Measurements from ENCODE around the gene BBOX1. TPM values are rescaled to one million over a fixed set of nuclear protein-coding genes. Genes with fewer than 3 reads are reported as not detected.
"Not testable (repeated sequence)": the region's sequence is repeated elsewhere in the genome, so short reads cannot be mapped to it uniquely, and the experiment has no call there.

The BBOX1 gene
- total RNA-seq, 2 donors from 2014 or later, result not detected

GRCh38 chr11:27124514-27125264 lies 84.1 kb downstream of the BBOX1 start:
- H3K9ac ChIP-seq (ENCODE audit: low read depth in 2 of 2, low read length in 2 of 2), result no peak overlapping the region
- no peak for DNase-seq
- no peaks in the 10 kb centered on the region for H3K4me1 ChIP-seq
- H3K9me3 ChIP-seq, result no peaks in the 10 kb centered on the region
- intact Hi-C loops (cut with DNase I), result no loop called here
- H3K27me3 ChIP-seq, result no peaks in the 10 kb centered on the region
- no peaks in the 10 kb centered on the region for H3K36me3 ChIP-seq
- no peak overlapping the region for H3K27ac ChIP-seq
- TF ChIP-seq CTCF (IDR thresholded peaks at IDR 0.05), result no peak
- H3K4me3 ChIP-seq, result no peak overlapping the region

GRCh38 chr11:27129686-27130085 lies 89.1 kb downstream of the BBOX1 start:
- Histone ChIP-seq H3K4me1 (no peaks in the 10 kb centered on the region), H3K4me3 (no peak overlapping the region), H3K36me3 (no peaks in the 10 kb centered on the region), H3K27me3 (no peaks in the 10 kb centered on the region), H3K9ac (ENCODE audit: low read depth in 2 of 2, low read length in 2 of 2) (no peak overlapping the region), H3K9me3 (no peaks in the 10 kb centered on the region), H3K27ac (no peak overlapping the region)
- intact Hi-C loops (cut with DNase I), result no loop called here
- no peak for DNase-seq
- no peak for TF ChIP-seq CTCF (IDR thresholded peaks at IDR 0.05)

- no peak for DNase-seq
- no peak for TF ChIP-seq CTCF (IDR thresholded peaks at IDR 0.05)
- intact Hi-C loops (cut with DNase I), result no loop called here
- Histone ChIP-seq H3K4me1 (no peaks in the 10 kb centered on the region), H3K9ac (ENCODE audit: low read depth in 2 of 2, low read length in 2 of 2) (no peak overlapping the region), H3K27ac (no peak overlapping the region), H3K9me3 (no peaks in the 10 kb centered on the region), H3K36me3 (no peaks in the 10 kb centered on the region), H3K27me3 (no peaks in the 10 kb centered on the region), H3K4me3 (no peak overlapping the region)
Observed at GRCh38 chr11:27130806-27131205, 90.2 kb downstream of the BBOX1 start.

- H3K27ac ChIP-seq; H3K4me1 ChIP-seq; H3K27me3 ChIP-seq; DNase-seq; intact Hi-C loops (cut with DNase I); H3K4me3 ChIP-seq; H3K36me3 ChIP-seq; H3K9me3 ChIP-seq; H3K9ac ChIP-seq (ENCODE audit: low read depth in 2 of 2, low read length in 2 of 2): not testable (repeated sequence)
Observed at GRCh38 chr11:27135924-27136329, 95.3 kb downstream of the BBOX1 start.

- no peak overlapping the region for H3K9ac ChIP-seq (ENCODE audit: low read depth in 2 of 2, low read length in 2 of 2)
- no peaks in the 10 kb centered on the region for H3K36me3 ChIP-seq
- no peaks in the 10 kb centered on the region for H3K27me3 ChIP-seq
- no peak overlapping the region for H3K4me3 ChIP-seq
- no peak for TF ChIP-seq CTCF (IDR thresholded peaks at IDR 0.05)
- no peak for DNase-seq
- H3K9me3 ChIP-seq, result no peaks in the 10 kb centered on the region
- H3K27ac ChIP-seq, result no peak overlapping the region
- no peaks in the 10 kb centered on the region for H3K4me1 ChIP-seq
- intact Hi-C loops (cut with DNase I), result no loop called here
Observed at GRCh38 chr11:27138716-27139115, 98.1 kb downstream of the BBOX1 start.

- Histone ChIP-seq H3K9ac (ENCODE audit: low read depth in 2 of 2, low read length in 2 of 2) (no peak overlapping the region), H3K27me3 (no peaks in the 10 kb centered on the region), H3K9me3 (no peaks in the 10 kb centered on the region), H3K4me1 (no peaks in the 10 kb centered on the region), H3K36me3 (no peaks in the 10 kb centered on the region), H3K27ac (no peak overlapping the region), H3K4me3 (no peak overlapping the region)
- intact Hi-C loops (cut with DNase I), result no loop called here
- DNase-seq, result no peak
- TF ChIP-seq CTCF (IDR thresholded peaks at IDR 0.05), result no peak
Observed at GRCh38 chr11:27139742-27140367, 99.2 kb downstream of the BBOX1 start.

Data from colonic mucosa (tissue), 4 donors.